K562 (cell line): ENCODE results near the gene NDUFA3. TPM values are rescaled to one million over a fixed set of nuclear protein-coding genes. Genes with fewer than 3 reads are reported as not detected.

Source experiments
- CREBBP ChIP-seq: IDR thresholded peaks from one replicate; pipeline ENCODE4 v1.6.1; 2012; ENCODE audit warnings: low read depth, mild to moderate bottlenecking, control low read depth, inconsistent platforms, low read length
- FOXK2 ChIP-seq, 2 experiments: fragments of 450-650 bp; IDR thresholded peaks in 1 of 2; conservative IDR thresholded peaks in 1 of 2; 2 replicates each; pipeline ENCODE4 v1.6.1; 2016; ENCODE audit warnings: low read depth in 2 of 2, mild to moderate bottlenecking in 1 of 2
- HNRNPH1 ChIP-seq: fragments of 200-400 bp; formaldehyde crosslinking; optimal IDR thresholded peaks from 2 replicates; pipeline ENCODE3; 2017; ENCODE audit warnings: low read depth, mild to moderate bottlenecking, low read length, moderate library complexity
- NFE2 ChIP-seq: IDR thresholded peaks from 2 replicates; pipeline ENCODE4 v1.6.1; 2014; ENCODE audit warnings: antibody characterized with exemption, low read depth
- PREB ChIP-seq: sonication (generic); formaldehyde crosslinking; IDR thresholded peaks from 2 replicates; pipeline ENCODE4 v1.8.1; 2023; ENCODE audit warnings: mild to moderate bottlenecking, missing genetic modification reagents
- PRPF4 ChIP-seq: fragments of 200-400 bp; formaldehyde crosslinking; IDR thresholded peaks from one replicate; pipeline ENCODE4 v1.6.1; 2017; ENCODE audit warnings: low read length, low read depth, mild to moderate bottlenecking; ENCODE audit not compliant: insufficient read depth, poor library complexity, severe bottlenecking
- RB1 ChIP-seq: fragments of 450-650 bp; IDR thresholded peaks from 2 replicates; pipeline ENCODE4 v1.6.1; 2017; ENCODE audit warnings: low read depth, mild to moderate bottlenecking
- SIX5 ChIP-seq, 2 experiments: IDR thresholded peaks; 2 replicates each; pipeline ENCODE4 v1.6.1; 2011; ENCODE audit warnings: low read length in 2 of 2, borderline replicate concordance in 1 of 2, low read depth in 1 of 2, mild to moderate bottlenecking in 1 of 2, moderate library complexity in 1 of 2; ENCODE audit not compliant: insufficient read depth in 1 of 2
- TEAD4 ChIP-seq, 2 experiments: sonication (generic) in 1 of 2; formaldehyde crosslinking in 1 of 2; IDR thresholded peaks; 2 replicates each; pipeline versions ENCODE4 v1.6.1 to v1.8.0; 2012 to 2022; ENCODE audit warnings: borderline replicate concordance in 1 of 2, inconsistent platforms in 1 of 2, low read length in 1 of 2, mild to moderate bottlenecking in 1 of 2, missing genetic modification reagents in 1 of 2
- ZC3H8 ChIP-seq: fragments of 450-650 bp; IDR thresholded peaks from 2 replicates; pipeline ENCODE4 v1.6.1; 2017
- ZNF232 ChIP-seq: sonication (generic); formaldehyde crosslinking; IDR thresholded peaks from 2 replicates; pipeline ENCODE4 v1.8.0; 2022; ENCODE audit warnings: mild to moderate bottlenecking, missing genetic modification reagents
- ZNF583 ChIP-seq: fragments of 250-450 bp; sonication (Bioruptor Pico); IDR thresholded peaks from 2 replicates; pipeline ENCODE4 v1.4.0; 2020
- polyA plus RNA-seq, 8 experiments: library from polyadenylated mRNA; depleted of rRNA in 4 of 8; stranded (reverse) in 5 of 8; unstranded in 3 of 8; fragments of >200 nt; fragmentation: Nextera tagmentation in 2 of 8; fragmentation: Illumina TruSeq in 1 of 8; extraction: Ambion mirVana in 2 of 8; extraction: Trizol in 1 of 8; gene quantifications; 2 replicates each; pipeline versions ENCODE4 v1.2.1 to v1.2.3, GENCODE V29; 2011 to 2014; ENCODE audit warnings: inconsistent platforms in 1 of 8, missing spikeins in 1 of 8
- total RNA-seq, 7 experiments: library from RNA; depleted of rRNA in 6 of 7; stranded (reverse); fragments of >200 nt in 6 of 7; fragmentation: Illumina TruSeq in 2 of 7; extraction: Trizol in 2 of 7; gene quantifications; 2 replicates each; pipeline versions ENCODE4 v1.2.1 to v1.2.3, GENCODE V29; 2011 to 2021; ENCODE audit warnings: low replicate concordance in 1 of 7
- TF ChIP-seq, protein P1 (sequence below), 2 experiments: IDR thresholded peaks; 2 replicates each; pipeline ENCODE4 v1.6.1; 2011; ENCODE audit warnings: borderline replicate concordance in 1 of 2, control low read depth in 1 of 2, low read depth in 1 of 2, low read length in 1 of 2, mild to moderate bottlenecking in 1 of 2, mixed read lengths in 1 of 2, moderate library complexity in 1 of 2; ENCODE audit not compliant: insufficient read depth in 1 of 2, insufficient read length in 1 of 2, poor library complexity in 1 of 2, severe bottlenecking in 1 of 2; ENCODE audit errors: extremely low read depth in 1 of 2
- TF ChIP-seq, protein P2 (sequence below): sonication (generic); formaldehyde crosslinking; IDR thresholded peaks from 2 replicates; pipeline ENCODE4 v1.8.1; 2023; ENCODE audit warnings: missing genetic modification reagents, mild to moderate bottlenecking, borderline replicate concordance
- TF ChIP-seq, protein P3 (sequence below), 2 experiments: fragments of 450-650 bp; IDR thresholded peaks; 2 replicates each; pipeline ENCODE4 v1.6.1; 2016

The NDUFA3 gene
- total and polyA plus RNA-seq, 9 of the 15 experiments (the other 6 are each of a cell fraction or from before 2014, with no cell fraction given): 39.2 to 279 (median 138) TPM

- no peak for TF ChIP-seq ZNF232 (CRISPR knock-in tag)
- TF ChIP-seq, protein P1, sequence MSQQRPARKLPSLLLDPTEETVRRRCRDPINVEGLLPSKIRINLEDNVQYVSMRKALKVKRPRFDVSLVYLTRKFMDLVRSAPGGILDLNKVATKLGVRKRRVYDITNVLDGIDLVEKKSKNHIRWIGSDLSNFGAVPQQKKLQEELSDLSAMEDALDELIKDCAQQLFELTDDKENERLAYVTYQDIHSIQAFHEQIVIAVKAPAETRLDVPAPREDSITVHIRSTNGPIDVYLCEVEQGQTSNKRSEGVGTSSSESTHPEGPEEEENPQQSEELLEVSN (IDR thresholded peaks at IDR 0.05; ENCODE audit: borderline replicate concordance in 1 of 2, extremely low read depth in 1 of 2, insufficient read depth in 1 of 2, insufficient read length in 1 of 2, low read depth in 1 of 2, low read length in 1 of 2, poor library complexity in 1 of 2, severe bottlenecking in 1 of 2): peak in 1 of 2 experiments; percentile 38
- TF ChIP-seq PREB: peak; percentile 93; the same call in 1 of the 2 replicates
- no peak; the same call in 1 of the 2 replicates for TF ChIP-seq NFE2
- 0 out of 2 replicates have a peak, but pooled peaks have one; percentile 38 for TF ChIP-seq ZNF583 (CRISPR knock-in tag)
- peak; percentile 91 to 98 for TF ChIP-seq FOXK2 (conservative IDR thresholded peaks at IDR 0.05 in 1 of 2, IDR thresholded peaks at IDR 0.05 in 1 of 2; ENCODE audit: low read depth in 2 of 2)
- no peak for TF ChIP-seq PRPF4
- TF ChIP-seq SIX5 (IDR thresholded peaks at IDR 0.05; ENCODE audit: borderline replicate concordance in 1 of 2, insufficient read depth in 1 of 2, low read depth in 1 of 2, low read length in 2 of 2): peak; percentile 96 to 97
- no peak for TF ChIP-seq ZC3H8
- no peak for TF ChIP-seq TEAD4 (IDR thresholded peaks at IDR 0.05; ENCODE audit: low read length)
- no peak for TF ChIP-seq TEAD4 (CRISPR knock-in tag; IDR thresholded peaks at IDR 0.05; ENCODE audit: borderline replicate concordance)
- TF ChIP-seq CREBBP: no peak
- TF ChIP-seq HNRNPH1: no peak
- TF ChIP-seq, protein P2, sequence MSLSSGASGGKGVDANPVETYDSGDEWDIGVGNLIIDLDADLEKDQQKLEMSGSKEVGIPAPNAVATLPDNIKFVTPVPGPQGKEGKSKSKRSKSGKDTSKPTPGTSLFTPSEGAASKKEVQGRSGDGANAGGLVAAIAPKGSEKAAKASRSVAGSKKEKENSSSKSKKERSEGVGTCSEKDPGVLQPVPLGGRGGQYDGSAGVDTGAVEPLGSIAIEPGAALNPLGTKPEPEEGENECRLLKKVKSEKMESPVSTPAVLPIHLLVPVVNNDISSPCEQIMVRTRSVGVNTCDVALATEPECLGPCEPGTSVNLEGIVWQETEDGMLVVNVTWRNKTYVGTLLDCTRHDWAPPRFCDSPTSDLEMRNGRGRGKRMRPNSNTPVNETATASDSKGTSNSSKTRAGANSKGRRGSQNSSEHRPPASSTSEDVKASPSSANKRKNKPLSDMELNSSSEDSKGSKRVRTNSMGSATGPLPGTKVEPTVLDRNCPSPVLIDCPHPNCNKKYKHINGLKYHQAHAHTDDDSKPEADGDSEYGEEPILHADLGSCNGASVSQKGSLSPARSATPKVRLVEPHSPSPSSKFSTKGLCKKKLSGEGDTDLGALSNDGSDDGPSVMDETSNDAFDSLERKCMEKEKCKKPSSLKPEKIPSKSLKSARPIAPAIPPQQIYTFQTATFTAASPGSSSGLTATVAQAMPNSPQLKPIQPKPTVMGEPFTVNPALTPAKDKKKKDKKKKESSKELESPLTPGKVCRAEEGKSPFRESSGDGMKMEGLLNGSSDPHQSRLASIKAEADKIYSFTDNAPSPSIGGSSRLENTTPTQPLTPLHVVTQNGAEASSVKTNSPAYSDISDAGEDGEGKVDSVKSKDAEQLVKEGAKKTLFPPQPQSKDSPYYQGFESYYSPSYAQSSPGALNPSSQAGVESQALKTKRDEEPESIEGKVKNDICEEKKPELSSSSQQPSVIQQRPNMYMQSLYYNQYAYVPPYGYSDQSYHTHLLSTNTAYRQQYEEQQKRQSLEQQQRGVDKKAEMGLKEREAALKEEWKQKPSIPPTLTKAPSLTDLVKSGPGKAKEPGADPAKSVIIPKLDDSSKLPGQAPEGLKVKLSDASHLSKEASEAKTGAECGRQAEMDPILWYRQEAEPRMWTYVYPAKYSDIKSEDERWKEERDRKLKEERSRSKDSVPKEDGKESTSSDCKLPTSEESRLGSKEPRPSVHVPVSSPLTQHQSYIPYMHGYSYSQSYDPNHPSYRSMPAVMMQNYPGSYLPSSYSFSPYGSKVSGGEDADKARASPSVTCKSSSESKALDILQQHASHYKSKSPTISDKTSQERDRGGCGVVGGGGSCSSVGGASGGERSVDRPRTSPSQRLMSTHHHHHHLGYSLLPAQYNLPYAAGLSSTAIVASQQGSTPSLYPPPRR (CRISPR knock-in tag): peak; percentile 38; the same call in 1 of the 2 replicates
- TF ChIP-seq, protein P3, sequence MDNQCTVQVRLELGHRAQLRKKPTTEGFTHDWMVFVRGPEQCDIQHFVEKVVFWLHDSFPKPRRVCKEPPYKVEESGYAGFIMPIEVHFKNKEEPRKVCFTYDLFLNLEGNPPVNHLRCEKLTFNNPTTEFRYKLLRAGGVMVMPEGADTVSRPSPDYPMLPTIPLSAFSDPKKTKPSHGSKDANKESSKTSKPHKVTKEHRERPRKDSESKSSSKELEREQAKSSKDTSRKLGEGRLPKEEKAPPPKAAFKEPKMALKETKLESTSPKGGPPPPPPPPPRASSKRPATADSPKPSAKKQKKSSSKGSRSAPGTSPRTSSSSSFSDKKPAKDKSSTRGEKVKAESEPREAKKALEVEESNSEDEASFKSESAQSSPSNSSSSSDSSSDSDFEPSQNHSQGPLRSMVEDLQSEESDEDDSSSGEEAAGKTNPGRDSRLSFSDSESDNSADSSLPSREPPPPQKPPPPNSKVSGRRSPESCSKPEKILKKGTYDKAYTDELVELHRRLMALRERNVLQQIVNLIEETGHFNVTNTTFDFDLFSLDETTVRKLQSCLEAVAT (IDR thresholded peaks at IDR 0.05): peak; percentile 42 to 99; a peak in 3 of 4 replicates
- TF ChIP-seq RB1: peak; percentile 81; the same call in 1 of the 2 replicates
Measured at GRCh38 chr19:54115109-54116063, 12.7 kb downstream of the NDUFA3 start, which contains the start of the genes PRPF31 and TFPT (continued).
